ENCODE measurements around the gene CENPM.
"Not testable (repeated sequence)": the region's sequence is repeated elsewhere in the genome, so short reads cannot be mapped to it uniquely, and the experiment has no call there.

Gene CENPM

DNA sequence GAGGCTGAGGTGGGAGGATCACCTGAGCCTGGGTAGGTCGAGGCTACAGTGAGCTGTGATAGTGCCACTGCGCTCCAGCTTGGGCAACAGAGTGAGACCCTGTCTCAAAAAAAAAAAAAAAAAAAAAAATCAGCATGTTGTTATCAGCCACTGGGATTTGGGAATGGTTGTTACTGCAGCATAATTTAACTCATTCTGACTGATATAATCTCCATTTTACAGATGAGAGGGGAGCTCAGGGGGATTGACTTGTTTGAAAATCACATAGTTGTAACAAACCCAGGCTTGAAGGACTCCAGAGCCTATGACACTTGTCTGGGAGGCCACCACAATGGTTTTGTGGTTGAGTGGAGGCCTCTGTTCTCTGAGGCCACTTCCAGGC lies 19.3 kb upstream of the CENPM start:
- DNase-seq = no peak

- no peak for DNase-seq
Measured at GRCh38 chr22:41964112-41964491, 17.1 kb upstream of the CENPM start.

DNA sequence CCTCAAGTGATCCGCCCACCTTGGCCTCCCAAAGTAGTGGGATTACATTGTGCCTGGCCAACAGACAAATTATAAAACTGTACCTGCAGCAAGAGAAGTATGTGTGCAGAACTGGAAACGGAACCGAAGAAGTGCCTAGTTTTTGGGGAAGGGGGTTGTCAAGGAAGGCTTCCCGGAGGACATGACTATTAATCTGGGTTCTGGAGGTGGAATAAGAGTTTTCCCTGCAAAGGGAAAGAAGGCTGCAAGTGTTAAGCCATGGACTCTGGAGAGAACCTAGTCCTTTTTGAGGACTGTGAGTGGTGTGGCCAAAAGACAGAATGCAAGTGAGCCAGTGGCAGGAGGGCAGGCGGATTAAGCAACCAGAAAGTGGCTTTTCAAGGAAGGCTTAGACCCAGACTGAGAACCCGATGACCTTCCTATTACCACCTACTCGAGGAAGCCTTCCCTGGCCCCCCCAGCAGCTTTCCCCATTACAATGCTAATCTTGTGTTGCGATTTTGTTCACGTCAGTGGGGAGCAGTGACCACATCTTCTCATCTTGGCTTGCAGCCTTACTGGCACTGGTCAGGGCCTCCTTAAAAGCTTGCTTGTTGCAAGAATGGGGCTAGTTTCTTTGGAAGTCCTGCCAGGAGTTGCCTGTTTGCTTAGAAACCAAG lies 16.6 kb upstream of the CENPM start:
- DNase-seq = no peak

GRCh38 chr22:41957941-41958556 lies 11.1 kb upstream of the CENPM start:
- DNase-seq = no peak

GRCh38 chr22:41952713-41953112 lies 5.8 kb upstream of the CENPM start:
- no peak for DNase-seq

- DNase-seq = no peak
Measured at GRCh38 chr22:41951898-41952474, 5.0 kb upstream of the CENPM start, which contains the start of gene SMIM45. Gene SMIM45, plus strand, starts transcription at chr22:41952150.

- no peak for DNase-seq
Measured at GRCh38 chr22:41949297-41949965, 2.5 kb upstream of the CENPM start.

- not testable (repeated sequence) for DNase-seq
Measured at GRCh38 chr22:41948928-41949296, 2.0 kb upstream of the CENPM start.

DNA sequence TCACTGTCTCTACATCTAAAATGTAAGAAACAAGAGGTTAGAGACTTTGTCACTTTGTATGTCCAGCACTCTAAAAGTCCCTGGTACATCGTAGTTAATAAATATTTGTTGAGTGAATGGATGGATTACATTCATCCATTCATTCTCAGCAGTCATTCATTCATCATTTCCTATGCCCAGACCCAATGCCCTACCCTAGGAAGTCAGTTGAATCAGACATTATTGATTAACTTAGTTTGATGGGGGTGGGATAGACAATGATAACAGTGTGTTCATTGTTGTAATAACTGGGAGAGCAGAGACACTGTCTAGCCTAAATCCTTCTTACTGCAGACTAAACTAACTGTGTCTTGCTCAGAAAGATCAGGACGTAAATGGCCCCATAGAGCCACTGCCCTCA lies 1.2 kb upstream of the CENPM start:
- no peak for DNase-seq

GRCh38 chr22:41947424-41948080 lies 600 bp upstream of the CENPM start:
- DNase-seq = no peak

DNA sequence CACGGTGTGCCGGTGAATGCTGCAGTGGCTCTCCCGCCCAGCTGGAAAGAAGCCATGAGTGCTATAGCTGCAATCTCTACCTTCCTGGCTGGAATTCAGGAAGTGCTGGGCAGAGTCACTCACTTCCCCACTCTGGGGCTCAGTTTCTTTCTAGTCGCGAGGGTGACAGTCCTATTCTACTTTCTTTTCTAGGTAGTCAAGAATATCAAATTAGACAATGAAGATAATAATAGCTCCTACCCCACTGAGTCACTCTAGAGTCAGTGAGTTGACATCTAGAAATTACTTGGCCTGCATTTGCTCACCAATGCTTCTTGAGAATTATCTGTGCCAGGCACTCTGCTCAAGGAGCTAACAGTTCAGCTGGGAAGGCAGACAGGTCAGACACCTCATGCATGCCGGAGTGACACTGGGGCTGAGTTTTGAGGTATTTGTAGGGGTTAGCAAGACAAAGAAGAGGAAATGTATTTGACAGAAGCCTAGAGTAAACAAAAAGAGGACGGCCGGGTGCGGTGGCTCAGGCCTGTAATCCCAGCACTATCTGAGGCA lies 3.2 kb downstream of the CENPM start:
- no peak for DNase-seq

DNA sequence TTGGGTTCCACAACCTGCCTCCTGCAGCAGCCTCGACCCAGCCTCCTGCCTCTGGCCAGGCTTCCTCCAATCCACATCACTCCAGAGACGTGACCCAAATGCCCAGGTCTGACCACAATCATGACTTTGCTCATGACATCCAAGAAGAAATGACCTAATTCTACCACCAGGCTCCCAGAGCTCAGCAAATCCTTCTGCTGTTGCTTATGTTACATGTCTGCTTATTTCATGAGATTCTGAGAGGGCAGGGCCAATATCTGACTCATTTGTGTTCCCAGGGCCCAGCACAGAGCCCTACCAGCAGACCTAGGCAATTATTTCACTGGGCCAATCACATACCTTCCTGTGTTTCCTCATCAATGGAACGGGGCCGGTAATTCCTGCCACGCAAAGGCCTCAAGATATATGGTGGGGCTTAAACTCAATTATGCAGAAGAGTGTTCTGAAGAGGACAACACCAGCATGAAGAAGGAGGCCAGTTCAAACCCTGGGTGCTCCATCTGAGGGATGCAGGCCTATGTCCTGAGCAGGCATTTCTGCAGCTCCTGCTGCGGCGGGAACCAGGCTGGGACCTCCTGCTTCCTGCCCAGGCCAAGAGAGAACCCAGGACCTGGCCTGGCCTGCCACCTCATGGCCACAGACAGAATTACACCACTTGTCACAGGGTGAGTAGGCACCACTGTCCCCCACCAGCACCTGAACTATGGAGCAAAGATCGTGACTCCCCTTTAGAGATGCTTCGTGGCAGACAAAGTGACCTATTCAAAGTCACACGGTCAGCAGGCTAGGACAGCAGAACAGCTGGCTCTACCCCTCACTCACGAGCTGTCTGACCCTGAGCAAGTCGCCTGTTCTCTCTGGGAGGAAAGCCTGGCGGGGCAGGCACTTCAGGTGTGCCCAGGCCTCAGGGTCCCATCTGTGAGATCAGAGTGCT lies 5.9 kb downstream of the CENPM start:
- DNase-seq = no peak

DNA sequence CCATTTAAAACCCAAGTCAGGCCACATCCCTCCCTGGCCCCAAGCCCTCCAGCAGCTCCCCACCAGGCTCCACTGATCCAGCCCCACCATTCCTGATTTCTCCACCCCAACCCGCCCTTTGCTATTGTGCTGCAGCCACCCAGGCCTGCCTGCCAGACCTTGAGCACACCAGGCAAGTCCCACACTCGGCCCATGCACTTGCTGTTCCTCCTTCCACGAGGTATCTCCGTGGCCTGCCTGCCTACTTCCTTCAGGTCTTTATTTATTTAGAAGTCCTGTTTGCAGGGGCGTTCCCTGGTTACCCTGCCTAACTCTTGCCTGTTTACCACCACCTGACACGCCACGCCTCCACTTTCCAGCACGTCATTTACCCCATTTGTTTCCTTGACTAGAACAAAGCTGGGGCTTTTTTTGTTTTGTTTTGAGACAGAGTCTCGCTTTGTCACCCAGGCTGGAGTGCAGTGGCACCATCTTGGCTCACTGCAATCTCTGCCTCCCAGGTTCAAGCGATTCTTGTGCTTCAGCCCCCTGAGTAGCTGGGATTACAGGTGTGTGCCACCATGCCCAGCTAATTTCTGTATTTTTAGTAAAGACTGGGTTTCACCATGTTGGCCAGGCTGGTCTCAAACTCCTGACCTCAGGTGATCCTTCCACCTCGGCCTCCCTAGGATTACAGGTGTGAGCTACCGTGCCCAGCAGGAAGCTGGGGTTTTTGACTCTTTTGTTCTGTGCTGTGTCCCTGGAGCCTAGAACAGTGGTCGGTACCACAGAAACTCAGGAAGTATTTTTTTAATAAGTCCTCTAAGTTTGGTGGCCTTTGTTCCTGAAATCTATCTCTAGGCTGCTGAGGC lies 6.7 kb downstream of the CENPM start:
- no peak for DNase-seq

DNA sequence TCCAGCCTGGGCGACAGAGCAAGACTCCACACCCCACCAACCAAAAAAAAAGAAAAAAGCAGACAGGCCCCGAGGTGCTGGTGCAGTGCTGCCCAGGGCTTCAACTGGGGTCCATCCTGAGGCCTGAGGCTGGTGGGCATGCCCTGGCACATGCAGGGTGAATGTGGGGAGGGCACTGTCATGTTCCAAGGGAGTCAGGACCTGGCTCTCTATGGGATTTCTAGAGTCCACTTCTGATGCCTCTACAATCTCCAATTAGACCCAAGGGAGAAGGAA lies 10.1 kb downstream of the CENPM start:
- DNase-seq = no peak

DNA sequence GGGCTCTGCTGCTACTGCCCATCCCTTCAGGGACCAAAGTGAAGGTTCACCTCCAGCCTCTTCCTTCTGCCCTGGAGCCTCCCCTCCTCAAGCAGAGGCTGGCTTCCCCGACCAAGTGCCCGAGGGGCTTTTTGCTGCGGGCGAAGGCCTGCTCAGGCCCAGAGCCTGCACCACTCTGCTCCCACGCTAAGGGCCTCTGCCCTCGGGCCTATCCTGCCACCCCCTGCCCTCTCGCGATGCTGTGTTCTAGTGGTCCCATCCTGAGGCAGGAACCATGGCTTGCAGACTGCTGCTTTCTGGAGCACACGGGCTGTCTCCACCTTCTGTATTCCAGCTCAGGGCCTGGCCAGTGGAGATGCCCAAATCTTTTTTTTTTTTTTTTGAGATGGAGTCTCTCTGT lies 11.4 kb downstream of the CENPM start:
- no peak for DNase-seq

DNA sequence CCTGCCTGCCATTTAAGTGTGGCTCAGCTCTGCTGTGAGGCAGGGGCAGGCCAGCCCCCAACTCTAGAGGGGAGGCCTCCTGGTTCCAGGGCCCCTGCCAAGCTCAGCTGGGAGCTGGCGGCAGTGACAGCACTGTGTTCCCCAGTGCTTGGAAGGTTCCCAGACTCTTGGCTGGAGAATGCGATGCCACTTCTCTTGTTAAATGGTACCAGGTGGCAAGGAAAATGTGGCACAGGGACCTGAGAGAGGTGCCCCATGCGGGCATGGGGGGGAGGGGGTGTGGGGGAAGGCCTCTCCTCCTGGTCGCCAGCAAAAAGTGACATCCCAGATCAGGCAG lies 12.0 kb downstream of the CENPM start:
- no peak for DNase-seq

DNA sequence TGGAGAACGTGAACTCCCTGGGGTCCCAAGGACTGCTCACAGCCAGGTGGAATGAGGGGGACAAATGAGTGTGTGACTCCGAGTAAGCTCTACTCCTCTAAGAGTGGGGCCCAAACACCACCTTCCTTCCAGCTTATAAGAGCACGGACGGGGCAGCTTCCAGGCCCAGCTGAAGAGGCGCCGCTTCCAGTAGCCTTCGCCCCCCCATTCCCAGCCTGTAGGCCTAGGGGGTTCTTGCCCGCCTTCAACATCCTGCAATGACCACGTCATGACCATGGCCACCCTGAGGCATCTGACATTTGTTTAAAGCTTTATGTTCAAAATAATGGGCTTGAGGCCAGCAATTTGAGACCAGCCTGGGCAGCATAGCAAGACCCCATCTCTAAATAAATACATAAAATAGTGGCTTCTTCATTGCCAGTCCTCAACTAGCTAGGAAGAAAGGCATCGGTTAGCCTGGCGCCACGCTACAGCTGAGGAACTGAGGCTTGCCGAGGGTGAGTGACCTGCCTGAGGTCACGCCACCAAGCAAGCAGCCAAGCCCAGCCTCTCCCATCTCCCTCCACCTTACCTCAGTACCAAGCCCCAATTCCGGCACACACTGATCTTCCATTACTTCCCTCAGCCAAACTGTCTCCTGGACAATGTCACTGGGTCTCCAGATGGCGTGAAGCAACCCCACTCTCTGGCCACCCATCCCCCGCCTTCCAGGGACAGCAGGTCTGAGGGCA lies 12.5 kb downstream of the CENPM start:
- DNase-seq = no peak

DNA sequence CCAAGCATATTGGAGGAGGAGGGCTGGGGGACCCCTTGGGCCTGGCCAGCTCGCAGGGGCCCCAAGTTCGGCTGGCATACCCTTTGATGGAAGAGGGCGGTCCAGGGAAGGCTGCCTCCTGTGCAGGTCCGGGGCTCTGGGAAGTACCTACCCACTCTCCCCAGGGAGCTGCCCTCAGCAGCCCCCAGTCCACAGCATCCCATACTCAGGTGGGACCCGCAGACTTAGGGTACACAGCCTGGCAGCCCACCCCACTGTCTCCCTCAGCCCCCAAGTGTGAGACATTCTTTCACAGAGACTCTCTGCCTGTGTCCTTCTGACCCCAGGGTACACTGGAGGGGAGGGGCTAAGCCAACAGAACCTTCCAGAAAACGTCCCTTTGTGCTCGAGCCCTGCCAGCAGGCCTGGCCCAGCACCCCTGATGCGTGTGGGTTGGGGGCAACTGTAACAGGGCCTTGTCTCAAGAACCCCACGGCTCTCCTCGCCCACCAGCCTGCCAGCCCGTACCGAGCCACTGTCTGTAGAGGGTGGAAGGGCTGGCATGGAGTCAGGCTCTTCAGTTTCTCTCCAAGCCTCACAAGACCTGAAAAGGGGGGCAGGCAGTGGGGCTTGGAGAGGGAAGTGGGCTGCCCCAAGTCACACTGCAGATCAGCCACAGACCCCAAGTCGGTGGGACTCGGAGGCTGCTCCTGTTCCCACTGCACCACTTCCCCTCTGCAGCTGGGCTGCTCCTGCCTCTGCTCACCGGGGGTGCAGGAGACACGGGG lies 13.4 kb downstream of the CENPM start:
- DNase-seq = no peak

GRCh38 chr22:41932353-41932752 lies 14.6 kb downstream of the CENPM start:
- no peak for DNase-seq

DNA sequence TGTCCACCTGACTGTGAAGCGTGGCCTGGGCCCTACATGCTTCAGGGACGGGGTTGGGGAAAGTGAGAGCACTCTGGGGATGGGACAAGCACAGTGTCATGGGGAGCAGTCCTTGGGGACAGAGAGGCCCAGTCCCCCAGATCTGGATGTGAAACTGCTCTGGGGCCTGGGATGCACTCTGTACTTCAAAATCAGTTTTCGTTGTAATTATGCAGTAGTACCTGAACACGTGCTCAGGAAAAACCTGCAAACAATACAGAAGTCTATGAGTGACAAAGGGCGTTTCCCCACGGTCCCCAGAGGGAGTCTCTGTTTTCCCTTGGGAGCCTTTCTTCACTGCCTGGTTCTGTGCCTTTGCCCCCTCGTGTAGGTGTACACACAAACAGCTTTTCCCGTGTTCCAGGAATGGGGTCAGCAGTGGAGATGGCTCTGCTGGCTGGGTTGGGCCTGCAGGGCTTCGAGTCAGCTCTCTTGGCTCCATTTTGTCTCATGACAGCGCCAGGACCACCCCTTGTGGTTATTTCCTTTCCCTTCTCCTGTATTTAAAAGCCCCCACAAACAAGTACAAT lies 15.2 kb downstream of the CENPM start:
- no peak for DNase-seq
